Fibroblast of lung (primary cell): ENCODE data around the gene EPHB2. TPM values are rescaled to one million over a fixed set of nuclear protein-coding genes. Genes with fewer than 3 reads are reported as not detected.

Experiments used
- DNase-seq, 2 donors: peaks; one replicate each; pipeline versions ENCODE4 v3.0.0 to v3.0.0-alpha.2; 2010; ENCODE audit warnings: low read depth in 2 of 2
- H2AFZ ChIP-seq: 2 replicates; pipeline ENCODE4 v1.5.1; 2012; ENCODE audit warnings: low read length, control low read depth, inconsistent platforms
- H3K27ac ChIP-seq: 2 replicates; pipeline ENCODE4 v1.5.1; 2011; ENCODE audit warnings: low read length, control low read depth; ENCODE audit not compliant: insufficient read depth
- H3K27me3 ChIP-seq: 2 replicates; pipeline ENCODE4 v1.5.1; 2011; ENCODE audit warnings: mild to moderate bottlenecking, low read length; ENCODE audit not compliant: control insufficient read depth, insufficient read depth
- H3K36me3 ChIP-seq: 2 replicates; pipeline ENCODE4 v1.5.1; 2011; ENCODE audit warnings: low read length; ENCODE audit not compliant: control insufficient read depth, insufficient read depth
- H3K4me1 ChIP-seq: 2 replicates; pipeline ENCODE4 v1.5.1; 2011; ENCODE audit warnings: low read length; ENCODE audit not compliant: control insufficient read depth, insufficient read depth; ENCODE audit errors: extremely low read depth
- H3K4me2 ChIP-seq: 2 replicates; pipeline ENCODE4 v1.5.1; 2011; ENCODE audit warnings: low read length, control low read depth; ENCODE audit not compliant: insufficient read depth; ENCODE audit errors: extremely low read depth
- H3K4me3 ChIP-seq, 4 experiments: fragments of 200-600 bp in 1 of 4; sonication (generic) in 1 of 4; replicated peaks in 1 of 4; 2 replicates each; pipeline ENCODE4 v1.5.1; 2011 to 2016; ENCODE audit warnings: low read length in 4 of 4, low read depth in 3 of 4, mild to moderate bottlenecking in 3 of 4, control low read depth in 2 of 4, inconsistent platforms in 1 of 4, mixed read lengths in 1 of 4; ENCODE audit not compliant: insufficient read depth in 1 of 4; ENCODE audit errors: control extremely low read depth in 1 of 4
- H3K79me2 ChIP-seq: 2 replicates; pipeline ENCODE4 v1.5.1; 2012; ENCODE audit warnings: mild to moderate bottlenecking, low read length, inconsistent platforms; ENCODE audit not compliant: control insufficient read depth, insufficient read depth
- H3K9ac ChIP-seq: 2 replicates; pipeline ENCODE4 v1.5.1; 2011; ENCODE audit warnings: mild to moderate bottlenecking, low read length, control low read depth; ENCODE audit not compliant: insufficient read depth
- H3K9me3 ChIP-seq: 2 replicates; pipeline ENCODE4 v1.5.1; 2012; ENCODE audit warnings: low read depth, low read length; ENCODE audit not compliant: control insufficient read depth, insufficient read depth
- H4K20me1 ChIP-seq: 2 replicates; pipeline ENCODE4 v1.5.1; 2011; ENCODE audit warnings: low read length; ENCODE audit not compliant: control insufficient read depth, insufficient read depth; ENCODE audit errors: extremely low read depth
- CTCF ChIP-seq, 2 donors: IDR thresholded peaks in 1 of 2; conservative IDR thresholded peaks in 1 of 2; 1 replicate in 1 of 2; 2 replicates in 1 of 2; pipeline ENCODE4 v1.5.1; 2011 to 2012; ENCODE audit warnings: low read length in 2 of 2, control low read depth in 1 of 2, inconsistent platforms in 1 of 2, low read depth in 1 of 2, mild to moderate bottlenecking in 1 of 2
- EZH2 ChIP-seq: IDR thresholded peaks from 2 replicates; pipeline ENCODE4 v1.5.1; 2012; ENCODE audit warnings: low read length, control low read depth, mild to moderate bottlenecking; ENCODE audit errors: missing control alignments
- polyA minus RNA-seq: library from RNA; depleted of rRNA, polyadenylated mRNA; stranded (reverse); fragments of >200 nt; gene quantifications from 2 replicates; pipeline ENCODE4 v1.2.3, GENCODE V29; 2011; ENCODE audit warnings: low replicate concordance
- polyA plus RNA-seq, 2 donors: library from polyadenylated mRNA; depleted of rRNA in 1 of 2; stranded (reverse) in 1 of 2; unstranded in 1 of 2; fragments of >200 nt; gene quantifications; 2 replicates each; pipeline ENCODE4 v1.2.1, GENCODE V29; 2011 to 2012; ENCODE audit warnings: missing spikeins in 1 of 2
- total RNA-seq: library from RNA; depleted of rRNA; stranded (reverse); fragments of >200 nt; gene quantifications from 2 replicates; pipeline ENCODE4 v1.2.1, GENCODE V29; 2014

The EPHB2 gene
- total RNA-seq (11.2 and 12.3 TPM in 2 replicates), polyA plus RNA-seq (4.1 and 21.8 TPM in 2 replicates), polyA minus RNA-seq (34.6 and 147 TPM in 2 replicates)
- polyA plus RNA-seq (2012): 6.5 and 34.9 TPM in 2 replicates

GRCh38 chr1:22710701-22711049, at the start of gene EPHB2:
EPHB2 (plus strand) TSS chr1:22710839; CDS start chr1:22710983, 144 bp downstream.
- H3K27ac ChIP-seq: no peak within 1 kb of the TSS
- DNase-seq: peak; percentile 28 to 34
- TF ChIP-seq CTCF (conservative IDR thresholded peaks at IDR 0.05 in 1 of 2, IDR thresholded peaks at IDR 0.05 in 1 of 2; ENCODE audit: low read depth in 1 of 2, low read length in 2 of 2) (no peak), EZH2 (no peak)
- H4K20me1 ChIP-seq: no peaks in the 10 kb centered on the region
- peak within 1 kb of the TSS; percentile 90 for H3K4me2 ChIP-seq
- H3K27me3 ChIP-seq: no peaks in the 10 kb centered on the region
- H2AFZ ChIP-seq: no peak within 1 kb of the TSS
- peaks cover 9% of the 10 kb centered on the region for H3K4me1 ChIP-seq
- H3K9me3 ChIP-seq: no peaks in the 10 kb centered on the region
- peak within 1 kb of the TSS; percentile 39 to 63 (median 51) for H3K4me3 ChIP-seq
- H3K36me3 ChIP-seq: no peaks in the 10 kb centered on the region
- H3K79me2 ChIP-seq: no peaks in the 10 kb centered on the region
- H3K9ac ChIP-seq: peak within 1 kb of the TSS; percentile 2

GRCh38 chr1:22661880-22662279, 48.8 kb upstream of the EPHB2 start:
- Histone ChIP-seq H3K9me3 (no peaks in the 10 kb centered on the region), H2AFZ (no peak overlapping the region), H3K4me2 (no peak overlapping the region), H3K4me3 (no peak overlapping the region), H3K27ac (no peak overlapping the region), H3K9ac (no peak overlapping the region), H3K36me3 (no peaks in the 10 kb centered on the region), H3K27me3 (peaks cover 8% of the 10 kb centered on the region), H3K79me2 (no peaks in the 10 kb centered on the region), H3K4me1 (no peaks in the 10 kb centered on the region), H4K20me1 (no peaks in the 10 kb centered on the region)
- no peak for DNase-seq
- TF ChIP-seq CTCF (conservative IDR thresholded peaks at IDR 0.05 in 1 of 2, IDR thresholded peaks at IDR 0.05 in 1 of 2; ENCODE audit: low read depth in 1 of 2, low read length in 2 of 2): no peak
- TF ChIP-seq EZH2: no peak

- TF ChIP-seq CTCF (conservative IDR thresholded peaks at IDR 0.05 in 1 of 2, IDR thresholded peaks at IDR 0.05 in 1 of 2; ENCODE audit: low read depth in 1 of 2, low read length in 2 of 2) (no peak), EZH2 (no peak)
- Histone ChIP-seq H3K9ac (no peak overlapping the region), H3K27ac (no peak overlapping the region), H2AFZ (no peak overlapping the region), H3K79me2 (no peaks in the 10 kb centered on the region), H3K4me3 (no peak overlapping the region), H3K27me3 (peaks cover 10% of the 10 kb centered on the region), H3K4me2 (no peak overlapping the region), H4K20me1 (no peaks in the 10 kb centered on the region), H3K4me1 (no peaks in the 10 kb centered on the region), H3K9me3 (no peaks in the 10 kb centered on the region), H3K36me3 (no peaks in the 10 kb centered on the region)
- DNase-seq: no peak
These were observed 48.3 kb upstream of the EPHB2 start for GRCh38 chr1:22662318-22662717.
